T-cell (primary cell): Measurements from ENCODE around the gene MZF1. TPM values are rescaled to one million over a fixed set of nuclear protein-coding genes. Genes with fewer than 3 reads are reported as not detected.
A peak's percentile ranks its signal among the peaks of the same experiment; 100 is the strongest.
"Not testable (repeated sequence)": the region's sequence is repeated elsewhere in the genome, so short reads cannot be mapped to it uniquely, and the experiment has no call there.

Experiments used
- ATAC-seq, 4 experiments: fragments of 200-7000 bp in 3 of 4; fragments of 150-1000 bp in 1 of 4; cut with Tn5 transposase; replicated peaks in 1 of 4; 1 replicate in 3 of 4; 2 replicates in 1 of 4; pipeline ENCODE4 v1.10.0; 2021; ENCODE audit warnings: moderate library complexity in 3 of 4, mild to moderate bottlenecking in 2 of 4, moderate number of reproducible peaks in 1 of 4
- CTCF ChIA-PET, 2 donors: fragments of 300-600 bp; sonication (Branson Sonifier 250); formaldehyde crosslinking; loops; one replicate each; lab custom pipeline; 2022; ENCODE audit warnings: antibody characterized with exemption in 2 of 2; lab: Charles Lee
- POLR2A ChIA-PET, 2 donors: fragments of 300-600 bp; sonication (Branson Sonifier 250); formaldehyde crosslinking; loops; one replicate each; lab custom pipeline; 2022; ENCODE audit warnings: antibody characterized with exemption in 2 of 2; lab: Charles Lee
- DNase-seq, 35 experiments: peaks; one replicate each; pipeline versions ENCODE4 v3.0.0 to v3.0.0-alpha.2; 2013 to 2023
- H3K27ac ChIP-seq: one replicate; pipeline ENCODE4 v1.5.1; 2013; ENCODE audit warnings: low read length
- H3K27me3 ChIP-seq, 2 experiments: replicated peaks in 1 of 2; 1 replicate in 1 of 2; 2 replicates in 1 of 2; pipeline versions ENCODE4 v1.6.1 to v1.7.0; 2013; ENCODE audit warnings: low read length in 1 of 2, mixed read lengths in 1 of 2; ENCODE audit not compliant: control insufficient read depth in 2 of 2, insufficient read depth in 2 of 2; ENCODE audit errors: extremely low read depth in 1 of 2
- H3K36me3 ChIP-seq, 2 donors: 1 replicate in 1 of 2; 2 replicates in 1 of 2; pipeline versions ENCODE4 v1.6.1 to v1.7.0; 2013; ENCODE audit warnings: low read length in 1 of 2; ENCODE audit not compliant: control insufficient read depth in 2 of 2, insufficient read depth in 1 of 2; ENCODE audit errors: extremely low read depth in 1 of 2
- H3K4me1 ChIP-seq, 2 experiments: 1 replicate in 1 of 2; 2 replicates in 1 of 2; pipeline versions ENCODE4 v1.6.1 to v1.7.0; 2013; ENCODE audit warnings: low read length in 2 of 2, mixed read lengths in 1 of 2; ENCODE audit not compliant: insufficient read depth in 2 of 2, control insufficient read depth in 1 of 2; ENCODE audit errors: extremely low read depth in 1 of 2
- H3K4me3 ChIP-seq, 2 donors: 1 replicate in 1 of 2; 2 replicates in 1 of 2; pipeline versions ENCODE4 v1.5.1 to v1.7.0; 2013; ENCODE audit warnings: mild to moderate bottlenecking in 2 of 2, low read length in 1 of 2, moderate library complexity in 1 of 2; ENCODE audit not compliant: control insufficient read depth in 1 of 2; ENCODE audit errors: extremely low read depth in 1 of 2
- H3K9me3 ChIP-seq: 2 replicates; pipeline ENCODE4 v1.7.0; 2013
- H3K27ac Mint-ChIP-seq, 2 donors: one replicate each; pipeline ENCODE4 v1.8.0; 2020 to 2021; ENCODE audit warnings: mild to moderate bottlenecking in 2 of 2, mixed read lengths in 2 of 2
- H3K27me3 Mint-ChIP-seq, 2 donors: one replicate each; pipeline ENCODE4 v1.8.0; 2021 to 2022; ENCODE audit warnings: mixed read lengths in 2 of 2
- H3K36me3 Mint-ChIP-seq: one replicate; pipeline ENCODE4 v1.8.0; 2021; ENCODE audit warnings: mixed read lengths
- H3K4me1 Mint-ChIP-seq, 3 donors: one replicate each; pipeline ENCODE4 v1.8.0; 2020 to 2022; ENCODE audit warnings: mixed read lengths in 3 of 3, mild to moderate bottlenecking in 1 of 3
- H3K4me3 Mint-ChIP-seq, 3 donors: one replicate each; pipeline ENCODE4 v1.8.0; 2020 to 2022; ENCODE audit warnings: mild to moderate bottlenecking in 3 of 3, mixed read lengths in 3 of 3, moderate library complexity in 3 of 3
- H3K9me3 Mint-ChIP-seq, 3 donors: one replicate each; pipeline ENCODE4 v1.8.0; 2020 to 2022; ENCODE audit warnings: mixed read lengths in 3 of 3
- WGBS: methylation state at CpG from one replicate; pipeline ENCODE4 v1.1.5; 2013; ENCODE audit warnings: missing lambda C conversion rate; ENCODE audit not compliant: insufficient coverage; 5-methylcytosine and 5-hydroxymethylcytosine counted together
- total RNA-seq, 35 experiments: library from RNA in 6 of 35; stranded (reverse) in 6 of 35; fragments of 120-200 nt in 1 of 35; gene quantifications; one replicate each; pipeline versions ENCODE4 v1.2.1 to v1.2.4 and lab custom pipeline; 2013 to 2026

Gene MZF1
- total RNA-seq, 5 donors from 2014 or later (not counting 1 experiment from before 2014, with no cell fraction given), result 37.0 to 59.3 (median 47.2) TPM

- POLR2A ChIA-PET, result interaction anchor here in 1 of 2 donors (0.5 to 1.4 kb wide), 3 partner anchors 15 to 83 kb away, joined by 3 to 6 read pairs (median 3); partner anchors contain the start of genes UBE2M and ZBTB45
- H3K27ac ChIP-seq, result peak within 1 kb of the TSS; percentile 97
- Mint-ChIP-seq H3K4me3 (peak within 1 kb of the TSS; percentile 90 to 95 (median 91)), H3K36me3 (peaks cover 19% of the 10 kb centered on the region), H3K4me1 (peaks cover 36 to 44% (median 39%) of the 10 kb centered on the region in 3 donors), H3K9me3 (no peaks in the 10 kb centered on the region), H3K27ac (peak within 1 kb of the TSS; percentile 98), H3K27me3 (no peaks in the 10 kb centered on the region)
- CTCF ChIA-PET, result interaction anchor here in 1 of 2 donors (1.0 to 1.9 kb wide), 4 partner anchors 11 to 30 kb away, joined by 3 to 13 read pairs (median 4); partner anchors contain the start of genes CHMP2A and ZBTB45
- H3K4me3 ChIP-seq, result peak within 1 kb of the TSS; percentile 70 to 89
- 1% methylated on average over 51 of the region's 73 CpGs for WGBS
- peaks cover 6 to 30% of the 10 kb centered on the region in 2 donors for H3K36me3 ChIP-seq
- peaks cover 0 to 19% of the 10 kb centered on the region in 2 experiments for H3K27me3 ChIP-seq
- ATAC-seq (peak; percentile 85 to 89 (median 86)), DNase-seq (peak; percentile 99 to 100 (median 100))
- no peaks in the 10 kb centered on the region for H3K9me3 ChIP-seq
- H3K4me1 ChIP-seq, result peaks cover 12 to 45% of the 10 kb centered on the region in 2 experiments
Observed at GRCh38 chr19:58543826-58544590, 29.1 kb downstream of the MZF1 start, which contains the start of gene TRIM28. TSS of gene TRIM28 (plus strand) at chr19:58544064. CDS start at chr19:58544758, 694 bp downstream.

- not testable (repeated sequence) for H3K27me3 Mint-ChIP-seq, H3K9me3 Mint-ChIP-seq, H3K27ac Mint-ChIP-seq, H3K9me3 ChIP-seq, ATAC-seq, DNase-seq, H3K4me3 ChIP-seq, H3K27ac ChIP-seq
- 91% methylated on average over 15 of the region's 18 CpGs for WGBS
- Mint-ChIP-seq H3K36me3 (peaks cover 13% of the 10 kb centered on the region), H3K4me3 (peak overlapping the region in 2 of 3 donors; percentile 21 to 95), H3K4me1 (peaks cover 35 to 45% (median 39%) of the 10 kb centered on the region in 3 donors)
- ChIA-PET CTCF (interaction anchor here in 1 of 2 donors (1.4 to 1.9 kb wide), 2 partner anchors 12 to 22 kb away, joined by 3 to 13 read pairs; partner anchors contain the start of genes CHMP2A and ZBTB45), POLR2A (interaction anchor here in 1 of 2 donors (1.4 kb wide), 1 partner anchor 23 kb away, joined by 3 read pairs; the partner anchor contains the start of gene ZBTB45)
- Histone ChIP-seq H3K27me3 (peaks cover 0 to 31% of the 10 kb centered on the region in 2 experiments), H3K36me3 (peaks cover 3 to 18% of the 10 kb centered on the region in 2 donors), H3K4me1 (peaks cover 15 to 47% of the 10 kb centered on the region in 2 experiments)
Observed at GRCh38 chr19:58542641-58543372, 30.3 kb downstream of the MZF1 start.

GRCh38 chr19:58539169-58539559 lies 34.0 kb downstream of the MZF1 start:
- H3K36me3 Mint-ChIP-seq, H3K9me3 ChIP-seq, CTCF ChIA-PET: not testable (repeated sequence)

GRCh38 chr19:58538257-58539168 lies 34.6 kb downstream of the MZF1 start:
- H3K27me3 ChIP-seq, result peaks cover 0 to 51% of the 10 kb centered on the region in 2 experiments
- H3K36me3 ChIP-seq, result no peaks in the 10 kb centered on the region
- 3% methylated on average over 41 of the region's 55 CpGs for WGBS
- H3K27ac Mint-ChIP-seq, result peak overlapping the region in 1 of 2 donors; percentile 72
- H3K4me3 ChIP-seq, result peak overlapping the region; percentile 36 to 47
- H3K27ac ChIP-seq, result no peak overlapping the region
- H3K4me1 ChIP-seq, result peaks cover 3 to 20% of the 10 kb centered on the region in 2 experiments
- H3K9me3 Mint-ChIP-seq, result no peaks in the 10 kb centered on the region
- POLR2A ChIA-PET, result interaction anchor here in 1 of 2 donors (0.7 kb wide), 1 partner anchor 33 kb away, joined by 4 read pairs; no protein-coding TSS in a partner anchor
- CTCF ChIA-PET, result no interaction called here
- DNase-seq, result peak in 13 of 35 experiments; percentile 23 to 58 (median 36)
- peak; percentile 72 to 85 (median 82) for ATAC-seq
- H3K4me1 Mint-ChIP-seq, result peaks cover 9 to 13% (median 11%) of the 10 kb centered on the region in 3 donors
- no peaks in the 10 kb centered on the region for H3K9me3 ChIP-seq
- no peaks in the 10 kb centered on the region for H3K36me3 Mint-ChIP-seq
- peaks cover 0 to 5% of the 10 kb centered on the region in 2 donors for H3K27me3 Mint-ChIP-seq
- H3K4me3 Mint-ChIP-seq, result peak overlapping the region; percentile 49 to 67 (median 66)

More at GRCh38 chr19:58539169-58539559, 34.0 kb downstream of the MZF1 start:
- peak overlapping the region in 1 of 3 donors; percentile 67 for H3K4me3 Mint-ChIP-seq
- DNase-seq, H3K27me3 Mint-ChIP-seq, H3K9me3 Mint-ChIP-seq, POLR2A ChIA-PET, H3K4me3 ChIP-seq, ATAC-seq, H3K27ac Mint-ChIP-seq, H3K27ac ChIP-seq, H3K36me3 ChIP-seq: not testable (repeated sequence)
- Histone ChIP-seq H3K27me3 (peaks cover 0 to 51% of the 10 kb centered on the region in 2 experiments), H3K4me1 (peaks cover 3 to 23% of the 10 kb centered on the region in 2 experiments)
- peaks cover 15 to 18% (median 16%) of the 10 kb centered on the region in 3 donors for H3K4me1 Mint-ChIP-seq

GRCh38 chr19:58536852-58537798 lies 36.0 kb downstream of the MZF1 start:
- no peaks in the 10 kb centered on the region for H3K9me3 Mint-ChIP-seq
- Histone ChIP-seq H3K36me3 (no peaks in the 10 kb centered on the region), H3K4me1 (peaks cover 3 to 16% of the 10 kb centered on the region in 2 experiments), H3K9me3 (no peaks in the 10 kb centered on the region), H3K4me3 (no peak overlapping the region), H3K27me3 (peaks cover 0 to 43% of the 10 kb centered on the region in 2 experiments), H3K27ac (no peak overlapping the region)
- H3K27me3 Mint-ChIP-seq, result peaks cover 0 to 7% of the 10 kb centered on the region in 2 donors
- DNase-seq (no peak), ATAC-seq (no peak)
- peak overlapping the region; percentile 17 to 67 (median 66) for H3K4me3 Mint-ChIP-seq
- H3K36me3 Mint-ChIP-seq, result no peaks in the 10 kb centered on the region
- 100% methylated on average over 2 of the region's 8 CpGs for WGBS
- no peak overlapping the region for H3K27ac Mint-ChIP-seq
- peaks cover 6 to 12% (median 9%) of the 10 kb centered on the region in 3 donors for H3K4me1 Mint-ChIP-seq
- POLR2A ChIA-PET, result no interaction called here
- CTCF ChIA-PET, result no interaction called here
